H1 (cell line): ENCODE measurements around the gene TADA3. TPM values are rescaled to one million over a fixed set of nuclear protein-coding genes. Genes with fewer than 3 reads are reported as not detected.

Experiments used
- CTCF ChIA-PET: fragments of 300-600 bp; sonication (Branson Sonifier 250); formaldehyde crosslinking; loops from one replicate; lab custom pipeline; 2021; ENCODE audit not compliant: partially characterized antibody; lab: Charles Lee
- POLR2A ChIA-PET: fragments of 300-600 bp; sonication (Branson Sonifier 250); formaldehyde crosslinking; loops from one replicate; lab custom pipeline; 2021; ENCODE audit warnings: inconsistent platforms; ENCODE audit not compliant: partially characterized antibody; lab: Charles Lee
- DNase-seq, 2 experiments: peaks; one replicate each; pipeline versions ENCODE4 v3.0.0 to v3.0.0-alpha.2; 2010 to 2022; ENCODE audit warnings: low spot score in 2 of 2, low read depth in 1 of 2, mixed read lengths in 1 of 2
- FAIRE-seq: peaks from 2 replicates; lab custom pipeline; 2011; peaks lifted over from hg19 to GRCh38; lab: Jason Lieb, UNC
- H2AFZ ChIP-seq: 2 replicates; pipeline ENCODE4 v1.8.1; 2012; ENCODE audit warnings: low read length, inconsistent platforms
- H2AK5ac ChIP-seq: 2 replicates; pipeline ENCODE4 v1.6.1; 2013; ENCODE audit warnings: low read depth, low read length
- H2BK120ac ChIP-seq: replicated peaks from 2 replicates; pipeline ENCODE3; 2013; ENCODE audit warnings: low read depth, low read length, inconsistent platforms
- H2BK12ac ChIP-seq: 2 replicates; pipeline ENCODE4 v1.6.1; 2013; ENCODE audit warnings: low read depth, low read length
- H2BK15ac ChIP-seq: 2 replicates; pipeline ENCODE4 v1.6.1; 2013; ENCODE audit warnings: low read length
- H2BK20ac ChIP-seq: 2 replicates; pipeline ENCODE4 v1.6.1; 2013; ENCODE audit warnings: low read length
- H2BK5ac ChIP-seq: 2 replicates; pipeline ENCODE4 v1.6.1; 2013; ENCODE audit warnings: low read depth, low read length
- H3K14ac ChIP-seq: 2 replicates; pipeline ENCODE4 v1.6.1; 2013; ENCODE audit warnings: inconsistent platforms; ENCODE audit not compliant: insufficient read length
- H3K18ac ChIP-seq: 2 replicates; pipeline ENCODE4 v1.6.1; 2013; ENCODE audit warnings: low read length; ENCODE audit errors: extremely low read depth
- H3K23ac ChIP-seq: 2 replicates; pipeline ENCODE4 v1.6.1; 2013; ENCODE audit warnings: inconsistent platforms; ENCODE audit not compliant: insufficient read length
- H3K23me2 ChIP-seq: 2 replicates; pipeline ENCODE4 v1.6.1; 2013; ENCODE audit warnings: low read depth, low read length
- H3K27ac ChIP-seq: 2 replicates; pipeline ENCODE4 v1.6.1; 2011; ENCODE audit warnings: low read depth, low read length, inconsistent platforms
- H3K27me3 ChIP-seq, 4 experiments: replicated peaks in 1 of 4; 1 replicate in 1 of 4; 2 replicates in 3 of 4; pipeline versions ENCODE4 v1.6.1 to v1.8.1; 2011 to 2013; ENCODE audit warnings: low read length in 3 of 4, mild to moderate bottlenecking in 3 of 4, inconsistent platforms in 2 of 4, mixed read lengths in 2 of 4, moderate library complexity in 1 of 4; ENCODE audit not compliant: control insufficient read depth in 3 of 4, insufficient read depth in 3 of 4; ENCODE audit errors: extremely low read depth in 1 of 4
- H3K36me3 ChIP-seq, 4 experiments: 2 replicates each; pipeline versions ENCODE4 v1.6.1 to v1.8.1; 2011 to 2013; ENCODE audit warnings: mild to moderate bottlenecking in 4 of 4, low read length in 3 of 4, moderate library complexity in 2 of 4, control low read depth in 1 of 4, inconsistent platforms in 1 of 4; ENCODE audit not compliant: insufficient read depth in 4 of 4, control insufficient read depth in 2 of 4
- H3K4ac ChIP-seq: replicated peaks from 2 replicates; pipeline ENCODE3; 2013; ENCODE audit warnings: low read length, low read depth, mixed read lengths, inconsistent platforms; ENCODE audit not compliant: insufficient read length
- H3K4me1 ChIP-seq, 4 experiments: replicated peaks in 1 of 4; 1 replicate in 1 of 4; 2 replicates in 3 of 4; pipeline versions ENCODE4 v1.6.1 to v1.8.1; 2011 to 2013; ENCODE audit warnings: low read length in 3 of 4, inconsistent platforms in 2 of 4, mixed read lengths in 1 of 4; ENCODE audit not compliant: insufficient read depth in 4 of 4, control insufficient read depth in 3 of 4
- H3K4me2 ChIP-seq, 2 experiments: 2 replicates each; pipeline versions ENCODE4 v1.6.1 to v1.8.1; 2011 to 2013; ENCODE audit warnings: low read depth in 2 of 2, low read length in 2 of 2, control low read depth in 1 of 2, inconsistent platforms in 1 of 2, mild to moderate bottlenecking in 1 of 2; ENCODE audit not compliant: insufficient read depth in 1 of 2
- H3K4me3 ChIP-seq, 4 experiments: fragments of 200-600, 300-600 bp in 1 of 4; sonication (generic), shearing (Covaris generic), sonication (Bioruptor Twin) in 1 of 4; 2 replicates each; pipeline versions ENCODE4 v1.5.1 to v1.8.1; 2011 to 2016; ENCODE audit warnings: low read length in 4 of 4, low read depth in 3 of 4, control low read depth in 2 of 4, inconsistent platforms in 2 of 4, mild to moderate bottlenecking in 2 of 4, mixed read lengths in 1 of 4, moderate library complexity in 1 of 4; ENCODE audit not compliant: insufficient read depth in 2 of 4; ENCODE audit errors: extremely low read depth in 1 of 4
- H3K56ac ChIP-seq: replicated peaks from 2 replicates; pipeline ENCODE3; 2013; ENCODE audit warnings: low read depth, mild to moderate bottlenecking, mixed read lengths, low read length, inconsistent platforms; ENCODE audit not compliant: insufficient read length
- H3K79me1 ChIP-seq: 2 replicates; pipeline ENCODE4 v1.6.1; 2013; ENCODE audit warnings: low read depth, low read length, control low read depth
- H3K79me2 ChIP-seq, 2 experiments: 2 replicates each; pipeline versions ENCODE4 v1.6.1 to v1.8.1; 2012 to 2013; ENCODE audit warnings: low read length in 2 of 2, mild to moderate bottlenecking in 2 of 2, inconsistent platforms in 1 of 2; ENCODE audit not compliant: insufficient read depth in 2 of 2, control insufficient read depth in 1 of 2
- H3K9ac ChIP-seq, 4 experiments: replicated peaks in 1 of 4; 1 replicate in 1 of 4; 2 replicates in 3 of 4; pipeline versions ENCODE4 v1.6.1 to v1.8.1; 2011 to 2013; ENCODE audit warnings: low read depth in 3 of 4, low read length in 3 of 4, control low read depth in 2 of 4, mild to moderate bottlenecking in 2 of 4, moderate library complexity in 2 of 4, inconsistent platforms in 1 of 4; ENCODE audit errors: extremely low read depth in 1 of 4
- H3K9me3 ChIP-seq, 2 experiments: 2 replicates each; pipeline versions ENCODE4 v1.6.1 to v1.8.1; 2012 to 2013; ENCODE audit warnings: mild to moderate bottlenecking in 2 of 2, moderate library complexity in 2 of 2, control low read depth in 1 of 2, inconsistent platforms in 1 of 2, low read depth in 1 of 2, low read length in 1 of 2, mixed read lengths in 1 of 2; ENCODE audit not compliant: insufficient read depth in 2 of 2
- H4K20me1 ChIP-seq, 2 experiments: replicated peaks in 1 of 2; 2 replicates each; pipeline versions ENCODE3 to v1.8.1; 2011 to 2013; ENCODE audit warnings: inconsistent platforms in 2 of 2, low read length in 2 of 2, mild to moderate bottlenecking in 1 of 2; ENCODE audit not compliant: insufficient read depth in 2 of 2, control insufficient read depth in 1 of 2
- H4K5ac ChIP-seq: 2 replicates; pipeline ENCODE4 v1.6.1; 2013; ENCODE audit warnings: low read length, low read depth, mixed read lengths, inconsistent platforms; ENCODE audit not compliant: insufficient read length
- H4K8ac ChIP-seq: 2 replicates; pipeline ENCODE4 v1.8.0; 2013; ENCODE audit warnings: mild to moderate bottlenecking, moderate library complexity, low read length, inconsistent platforms; ENCODE audit not compliant: insufficient read depth; ENCODE audit errors: extremely low read depth
- H4K91ac ChIP-seq: replicated peaks from 2 replicates; pipeline ENCODE3; 2013; ENCODE audit warnings: low read length, mixed read lengths, inconsistent platforms; ENCODE audit not compliant: insufficient read length
- BACH1 ChIP-seq: IDR thresholded peaks from 2 replicates; pipeline ENCODE4 v1.6.1; 2012; ENCODE audit warnings: low read length, improper control_type of control experiment
- EGR1 ChIP-seq: IDR thresholded peaks from 2 replicates; pipeline ENCODE4 v1.6.1; 2011; ENCODE audit warnings: low read depth, low read length, borderline replicate concordance
- GABPA ChIP-seq: IDR thresholded peaks from 2 replicates; pipeline ENCODE4 v1.6.1; 2011; ENCODE audit warnings: mild to moderate bottlenecking, low read length, moderate library complexity, borderline replicate concordance; ENCODE audit not compliant: insufficient read depth
- JUND ChIP-seq: IDR thresholded peaks from 2 replicates; pipeline ENCODE4 v1.6.1; 2011; ENCODE audit warnings: mild to moderate bottlenecking, improper control_type of control experiment, low read length
- KDM5A ChIP-seq: fragments of 200-600 bp; IDR thresholded peaks from 2 replicates; pipeline ENCODE4 v1.7.1; 2012; ENCODE audit warnings: mild to moderate bottlenecking, low read length, inconsistent platforms, mixed read lengths
- SP2 ChIP-seq: IDR thresholded peaks from 2 replicates; pipeline ENCODE4 v1.6.1; 2012; ENCODE audit warnings: mild to moderate bottlenecking, low read length, inconsistent platforms
- WGBS, 2 experiments: shearing (Covaris generic) in 1 of 2; methylation state at CpG; one replicate each; pipeline versions ENCODE4 v1.1.6 to v1.1.7; 2013 to 2015; ENCODE audit warnings: low lambda C conversion rate in 2 of 2, mixed read lengths in 2 of 2, inconsistent platforms in 1 of 2, low coverage in 1 of 2, missing lambda C conversion rate in 1 of 2; ENCODE audit not compliant: insufficient replicate concordance in 2 of 2, insufficient coverage in 1 of 2, insufficient read length in 1 of 2; ENCODE audit errors: extremely low coverage in 1 of 2, missing lambda C conversion rate in 1 of 2; 5-methylcytosine and 5-hydroxymethylcytosine counted together
- polyA plus RNA-seq, 7 experiments: library from polyadenylated mRNA; depleted of rRNA in 3 of 7; stranded (reverse) in 5 of 7; unstranded in 2 of 7; fragments of >200 nt in 5 of 7; fragments of 200-250 nt in 2 of 7; gene quantifications; 1 replicate in 5 of 7; 2 replicates in 1 of 7; 4 replicates in 1 of 7; pipeline versions ENCODE4 v1.2.1 to v1.2.3, GENCODE V29; 2011 to 2013; ENCODE audit warnings: missing spikeins in 2 of 7, mixed read lengths in 2 of 7
- total RNA-seq: library from RNA; stranded (reverse); fragmentation: NEBNext Ultra II Directional; extraction: Animal tissue kit (Norgen Biotek cat#: 25700); gene quantifications from 2 replicates; pipeline ENCODE4 v1.2.1, GENCODE V29; 2021

The TADA3 gene
- total and polyA plus RNA-seq, 2 of the 8 experiments (the other 6 are each of a cell fraction or from before 2014, with no cell fraction given): 43.4 to 50.3 TPM

DNA sequence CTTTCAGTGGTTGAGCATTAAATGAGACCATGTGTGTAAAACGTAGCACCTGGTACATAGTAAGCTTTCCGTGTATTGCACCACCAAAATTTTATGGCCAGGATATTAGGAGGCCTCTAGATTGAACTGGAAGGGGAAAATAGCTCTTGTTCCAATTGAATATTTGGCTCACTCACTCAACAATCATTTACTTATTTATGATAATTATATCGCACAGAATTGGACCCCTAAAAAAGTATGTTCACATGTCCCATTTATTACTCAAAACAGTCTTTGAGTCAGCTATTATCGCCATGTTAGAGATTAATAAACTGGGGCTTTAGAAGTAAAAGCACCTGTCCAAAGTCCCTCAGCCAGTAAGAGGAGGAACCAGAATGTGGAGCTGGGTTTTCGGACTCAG lies 12.7 kb upstream of the TADA3 start:
- WGBS, 2 experiments: 90% methylated on average over 5 of the region's 5 CpGs; no CpG with 5 or more reads in 1 of the 2 experiments
- POLR2A ChIA-PET: interaction anchor here (1.2 to 7.8 kb wide), 8 partner anchors 10 to 72 kb away, joined by 3 to 71 read pairs (median 4); partner anchors contain the start of genes ARPC4 and TADA3
- no peak overlapping the region for H3K27ac ChIP-seq

More for the DNA sequence above, 12.7 kb upstream of the TADA3 start:
- Histone ChIP-seq H3K14ac (no peak overlapping the region), H3K4ac (no peak overlapping the region), H3K9me3 (no peaks in the 10 kb centered on the region), H3K27me3 (no peaks in the 10 kb centered on the region), H3K9ac (no peak overlapping the region), H3K4me1 (peaks cover 0 to 7% (median 2%) of the 10 kb centered on the region in 4 experiments; a peak in 2 of 7 replicates), H4K91ac (no peak overlapping the region), H2AK5ac (no peak overlapping the region), H2BK12ac (no peak overlapping the region), H3K18ac (no peak overlapping the region), H3K23ac (no peak overlapping the region), H2AFZ (no peak overlapping the region), H3K4me2 (no peak overlapping the region), H4K8ac (no peak overlapping the region), H2BK5ac (no peak overlapping the region), H2BK20ac (no peak overlapping the region), H3K79me1 (no peaks in the 10 kb centered on the region; the same call in 1 of the 2 replicates), H3K36me3 (peaks cover 31 to 61% (median 47%) of the 10 kb centered on the region in 4 experiments), H4K20me1 (peaks cover 3 to 16% of the 10 kb centered on the region in 2 experiments), H4K5ac (no peak overlapping the region), H2BK120ac (no peak overlapping the region), H3K79me2 (no peaks in the 10 kb centered on the region), H3K23me2 (peaks cover 2% of the 10 kb centered on the region; the same call in 1 of the 2 replicates), H3K4me3 (no peak overlapping the region), H3K56ac (no peak overlapping the region), H2BK15ac (no peak overlapping the region)
- FAIRE-seq (no peak), DNase-seq (no peak)
- TF ChIP-seq EGR1 (no peak), JUND (no peak), BACH1 (no peak), KDM5A (no peak), GABPA (no peak), SP2 (no peak)
- CTCF ChIA-PET: interaction anchor here (0.8 to 2.8 kb wide), 9 partner anchors 9 to 128 kb away, joined by 3 to 11 read pairs (median 4); no protein-coding TSS in a partner anchor
